Neural progenitor cell (in vitro differentiated cells): ENCODE results near the gene SLC2A9. TPM values are rescaled to one million over a fixed set of nuclear protein-coding genes. Genes with fewer than 3 reads are reported as not detected.

Experiments
- DNase-seq: peaks from one replicate; pipeline ENCODE4 v3.0.0-alpha.2; 2016; ENCODE audit warnings: low spot score
- H2AFZ ChIP-seq: fragments of 200-600 bp; sonication (generic); replicated peaks from 2 replicates; pipeline ENCODE4 v1.6.1; 2016; ENCODE audit warnings: antibody characterized with exemption
- H3F3A ChIP-seq: fragments of 200-600 bp; sonication (generic); 2 replicates; pipeline ENCODE4 v1.6.1; 2016; ENCODE audit warnings: antibody characterized with exemption, low read depth
- H3K27ac ChIP-seq: fragments of 200-600 bp; sonication (generic); 2 replicates; pipeline ENCODE4 v1.5.1; 2016; ENCODE audit warnings: mild to moderate bottlenecking
- H3K27me3 ChIP-seq: fragments of 200-600 bp; sonication (generic); 2 replicates; pipeline ENCODE4 v1.6.1; 2016; ENCODE audit warnings: mild to moderate bottlenecking, moderate library complexity
- H3K36me3 ChIP-seq: fragments of 200-600 bp; sonication (generic); 2 replicates; pipeline ENCODE4 v1.5.1; 2016
- H3K4me1 ChIP-seq: fragments of 200-600 bp; sonication (generic); 2 replicates; pipeline ENCODE4 v1.6.1; 2016; ENCODE audit warnings: mixed run types
- H3K4me2 ChIP-seq: fragments of 200-600 bp; sonication (generic); 2 replicates; pipeline ENCODE4 v1.6.1; 2016
- H3K4me3 ChIP-seq: fragments of 200-600 bp; sonication (generic); 2 replicates; pipeline ENCODE4 v1.5.1; 2016
- H3K79me2 ChIP-seq: fragments of 200-600 bp; sonication (generic); 2 replicates; pipeline ENCODE4 v1.6.1; 2016; ENCODE audit warnings: low read depth
- H3K9ac ChIP-seq: fragments of 200-600 bp; sonication (generic); 2 replicates; pipeline ENCODE4 v1.6.1; 2016
- H3K9me3 ChIP-seq: fragments of 200-600 bp; sonication (generic); 2 replicates; pipeline ENCODE4 v1.5.1; 2016; ENCODE audit warnings: low read depth
- H4K20me1 ChIP-seq: fragments of 200-600 bp; sonication (generic); 2 replicates; pipeline ENCODE4 v1.6.1; 2016; ENCODE audit warnings: low read depth
- H3K27ac Mint-ChIP-seq: 3 replicates; pipeline ENCODE4 v1.8.0; 2021; ENCODE audit warnings: mixed read lengths
- H3K27me3 Mint-ChIP-seq: 2 replicates; pipeline ENCODE4 v1.8.0; 2022; ENCODE audit warnings: low read depth, mild to moderate bottlenecking, inconsistent platforms, moderate library complexity, mixed read lengths; ENCODE audit not compliant: insufficient read depth
- H3K36me3 Mint-ChIP-seq: 3 replicates; pipeline ENCODE4 v1.8.0; 2021; ENCODE audit warnings: mixed read lengths
- H3K4me1 Mint-ChIP-seq: 3 replicates; pipeline ENCODE4 v1.8.0; 2021; ENCODE audit warnings: mixed read lengths
- H3K4me3 Mint-ChIP-seq: 3 replicates; pipeline ENCODE4 v1.8.0; 2021; ENCODE audit warnings: mild to moderate bottlenecking, moderate library complexity, mixed read lengths
- H3K9me3 Mint-ChIP-seq: 3 replicates; pipeline ENCODE4 v1.8.0; 2020; ENCODE audit warnings: mixed read lengths
- EZH2 ChIP-seq: fragments of 200-600 bp; sonication (generic); IDR thresholded peaks from 2 replicates; pipeline ENCODE4 v1.6.1; 2017; ENCODE audit warnings: antibody characterized with exemption, mild to moderate bottlenecking, moderate library complexity
- EZH2phosphoT487 ChIP-seq: fragments of 200-600 bp; sonication (generic); IDR thresholded peaks from 2 replicates; pipeline ENCODE4 v1.6.1; 2017; ENCODE audit warnings: antibody characterized with exemption
- total RNA-seq: library from RNA; depleted of rRNA; stranded (reverse); fragments of >200 nt; gene quantifications from 2 replicates; pipeline ENCODE4 v1.2.3, GENCODE V29; 2015; ENCODE audit warnings: low replicate concordance
- TF ChIP-seq, protein P1 (sequence below): fragments of 200-600 bp; sonication (generic); IDR thresholded peaks from 2 replicates; pipeline ENCODE4 v1.5.1; 2017; ENCODE audit warnings: antibody characterized with exemption, mild to moderate bottlenecking

Gene SLC2A9
- total RNA-seq, 1 donor from 2014 or later, result not detected

- no peaks in the 10 kb centered on the region for H4K20me1 ChIP-seq
- H3K36me3 ChIP-seq, result no peaks in the 10 kb centered on the region
- peaks cover 12% of the 10 kb centered on the region for H3K4me1 ChIP-seq
- H3K27me3 Mint-ChIP-seq, result peaks cover 15% of the 10 kb centered on the region
- no peaks in the 10 kb centered on the region for H3K9me3 ChIP-seq
- H3K4me3 Mint-ChIP-seq, result no peak overlapping the region
- H3F3A ChIP-seq, result peaks cover 5% of the 10 kb centered on the region
- H3K4me3 ChIP-seq, result no peak overlapping the region
- H3K4me1 Mint-ChIP-seq, result peaks cover 24% of the 10 kb centered on the region
- no peak for DNase-seq
- H3K9me3 Mint-ChIP-seq, result no peaks in the 10 kb centered on the region
- no peak overlapping the region for H3K4me2 ChIP-seq
- no peak overlapping the region for H3K27ac Mint-ChIP-seq
- H2AFZ ChIP-seq, result no peak overlapping the region
- H3K9ac ChIP-seq, result no peak overlapping the region
- TF ChIP-seq, protein P1, sequence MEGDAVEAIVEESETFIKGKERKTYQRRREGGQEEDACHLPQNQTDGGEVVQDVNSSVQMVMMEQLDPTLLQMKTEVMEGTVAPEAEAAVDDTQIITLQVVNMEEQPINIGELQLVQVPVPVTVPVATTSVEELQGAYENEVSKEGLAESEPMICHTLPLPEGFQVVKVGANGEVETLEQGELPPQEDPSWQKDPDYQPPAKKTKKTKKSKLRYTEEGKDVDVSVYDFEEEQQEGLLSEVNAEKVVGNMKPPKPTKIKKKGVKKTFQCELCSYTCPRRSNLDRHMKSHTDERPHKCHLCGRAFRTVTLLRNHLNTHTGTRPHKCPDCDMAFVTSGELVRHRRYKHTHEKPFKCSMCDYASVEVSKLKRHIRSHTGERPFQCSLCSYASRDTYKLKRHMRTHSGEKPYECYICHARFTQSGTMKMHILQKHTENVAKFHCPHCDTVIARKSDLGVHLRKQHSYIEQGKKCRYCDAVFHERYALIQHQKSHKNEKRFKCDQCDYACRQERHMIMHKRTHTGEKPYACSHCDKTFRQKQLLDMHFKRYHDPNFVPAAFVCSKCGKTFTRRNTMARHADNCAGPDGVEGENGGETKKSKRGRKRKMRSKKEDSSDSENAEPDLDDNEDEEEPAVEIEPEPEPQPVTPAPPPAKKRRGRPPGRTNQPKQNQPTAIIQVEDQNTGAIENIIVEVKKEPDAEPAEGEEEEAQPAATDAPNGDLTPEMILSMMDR, result no peak
- TF ChIP-seq EZH2 (no peak), EZH2phosphoT487 (no peak)
- H3K79me2 ChIP-seq, result no peaks in the 10 kb centered on the region
- no peak overlapping the region for H3K27ac ChIP-seq
- H3K27me3 ChIP-seq, result no peaks in the 10 kb centered on the region
- no peaks in the 10 kb centered on the region for H3K36me3 Mint-ChIP-seq
Observed at GRCh38 chr4:9920029-9920428, 101.3 kb downstream of the SLC2A9 start.

GRCh38 chr4:9919047-9919446, 102.2 kb downstream of the SLC2A9 start:
- Histone ChIP-seq H3K36me3 (no peaks in the 10 kb centered on the region), H2AFZ (no peak overlapping the region), H3K4me2 (no peak overlapping the region), H4K20me1 (no peaks in the 10 kb centered on the region), H3F3A (peaks cover 5% of the 10 kb centered on the region), H3K4me1 (peaks cover 12% of the 10 kb centered on the region), H3K9me3 (no peaks in the 10 kb centered on the region), H3K27ac (no peak overlapping the region), H3K9ac (no peak overlapping the region), H3K4me3 (no peak overlapping the region), H3K27me3 (no peaks in the 10 kb centered on the region), H3K79me2 (no peaks in the 10 kb centered on the region)
- no peak overlapping the region for H3K4me3 Mint-ChIP-seq
- no peak for DNase-seq
- H3K4me1 Mint-ChIP-seq, result peaks cover 17% of the 10 kb centered on the region
- no peak overlapping the region for H3K27ac Mint-ChIP-seq
- TF ChIP-seq, protein P1, result peak; percentile 24
- no peak for TF ChIP-seq EZH2
- H3K27me3 Mint-ChIP-seq, result peaks cover 13% of the 10 kb centered on the region
- H3K9me3 Mint-ChIP-seq, result no peaks in the 10 kb centered on the region
- no peaks in the 10 kb centered on the region for H3K36me3 Mint-ChIP-seq

DNA sequence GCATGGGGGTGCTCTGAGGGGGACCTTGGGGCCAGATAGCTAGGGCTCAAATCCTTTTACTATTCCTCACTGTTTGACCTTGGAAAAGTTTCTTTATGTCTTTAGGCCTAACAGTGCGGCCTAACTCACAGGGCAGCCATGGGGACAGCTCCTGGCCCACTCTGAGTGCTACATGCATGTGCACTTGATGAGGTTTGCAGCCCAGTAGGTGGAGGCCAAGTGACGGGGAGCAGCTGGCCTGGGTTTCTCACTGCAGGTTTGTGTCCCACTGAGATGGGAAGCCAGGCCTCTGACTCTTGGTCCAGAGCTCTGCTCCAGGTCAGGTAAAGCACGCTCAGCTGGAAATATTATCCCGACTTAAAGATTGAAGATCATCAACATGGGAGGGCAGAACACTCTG, 102.8 kb downstream of the SLC2A9 start:
- Mint-ChIP-seq H3K4me1 (peaks cover 17% of the 10 kb centered on the region), H3K27ac (no peak overlapping the region), H3K36me3 (no peaks in the 10 kb centered on the region), H3K27me3 (peaks cover 13% of the 10 kb centered on the region), H3K4me3 (no peak overlapping the region), H3K9me3 (no peaks in the 10 kb centered on the region)
- Histone ChIP-seq H3F3A (peaks cover 5% of the 10 kb centered on the region), H3K27ac (no peak overlapping the region), H4K20me1 (no peaks in the 10 kb centered on the region), H3K9me3 (no peaks in the 10 kb centered on the region), H3K4me1 (peaks cover 12% of the 10 kb centered on the region), H3K9ac (no peak overlapping the region), H3K36me3 (no peaks in the 10 kb centered on the region), H3K27me3 (no peaks in the 10 kb centered on the region), H3K4me2 (no peak overlapping the region), H3K79me2 (no peaks in the 10 kb centered on the region), H3K4me3 (no peak overlapping the region), H2AFZ (no peak overlapping the region)
- TF ChIP-seq, protein P1, result no peak
- TF ChIP-seq EZH2, result no peak
- TF ChIP-seq EZH2phosphoT487, result no peak
- no peak for DNase-seq
